GM18519 (cell line): ENCODE results near the gene UBE2K.
"Not testable (repeated sequence)": the region's sequence is repeated elsewhere in the genome, so short reads cannot be mapped to it uniquely, and the experiment has no call there.

ENCODE experiments used
- ATAC-seq: cut with Tn5 transposase; IDR thresholded peaks from one replicate; pipeline ENCODE4 v1.9.1; 2021; ENCODE audit warnings: mild to moderate bottlenecking, moderate library complexity; ENCODE audit not compliant: unreplicated experiment, low FRiP score

UBE2K gene

GRCh38 chr4:39697740-39698423, at the start of gene UBE2K:
Gene UBE2K (plus strand): TSS chr4:39698136. CDS start chr4:39698328, 192 bp downstream.
- peak; percentile 51 for ATAC-seq

- ATAC-seq: no peak
Measured at GRCh38 chr4:39648213-39648612, 49.7 kb upstream of the UBE2K start.

GRCh38 chr4:39648827-39649558, 48.9 kb upstream of the UBE2K start:
- ATAC-seq: no peak

- ATAC-seq: no peak
Measured at GRCh38 chr4:39649639-39650265, 48.2 kb upstream of the UBE2K start.

- not testable (repeated sequence) for ATAC-seq
Measured at GRCh38 chr4:39651586-39651985, 46.4 kb upstream of the UBE2K start.

GRCh38 chr4:39655211-39655610, 42.7 kb upstream of the UBE2K start:
- ATAC-seq: no peak

GRCh38 chr4:39655876-39656275, 42.1 kb upstream of the UBE2K start:
- ATAC-seq: no peak

GRCh38 chr4:39656638-39657037, 41.3 kb upstream of the UBE2K start:
- ATAC-seq: not testable (repeated sequence)

- peak; percentile 53 for ATAC-seq
Measured at GRCh38 chr4:39657465-39657864, 40.5 kb upstream of the UBE2K start.

- no peak for ATAC-seq
Measured at GRCh38 chr4:39658756-39659155, 39.2 kb upstream of the UBE2K start.

GRCh38 chr4:39660045-39660444, 37.9 kb upstream of the UBE2K start:
- no peak for ATAC-seq

GRCh38 chr4:39660757-39661156, 37.2 kb upstream of the UBE2K start:
- ATAC-seq: no peak

- no peak for ATAC-seq
Measured at GRCh38 chr4:39662683-39663082, 35.3 kb upstream of the UBE2K start.

GRCh38 chr4:39664828-39665731, 32.9 kb upstream of the UBE2K start:
- no peak for ATAC-seq

GRCh38 chr4:39667706-39668105, 30.2 kb upstream of the UBE2K start:
- no peak for ATAC-seq

GRCh38 chr4:39668887-39669286, 29.0 kb upstream of the UBE2K start:
- ATAC-seq: no peak

- ATAC-seq: not testable (repeated sequence)
Measured at GRCh38 chr4:39670296-39670695, 27.6 kb upstream of the UBE2K start.

GRCh38 chr4:39675681-39676080, 22.3 kb upstream of the UBE2K start:
- not testable (repeated sequence) for ATAC-seq

- not testable (repeated sequence) for ATAC-seq
Measured at GRCh38 chr4:39681003-39681402, 16.9 kb upstream of the UBE2K start.

GRCh38 chr4:39682138-39682537, 15.8 kb upstream of the UBE2K start:
- peak; percentile 88 for ATAC-seq
